H1 (cell line): ENCODE measurements around the gene ENO2. TPM values are rescaled to one million over a fixed set of nuclear protein-coding genes. Genes with fewer than 3 reads are reported as not detected.

ENCODE experiments used
- ATF2 ChIP-seq: IDR thresholded peaks from 2 replicates; pipeline ENCODE4 v1.6.1; 2012; ENCODE audit warnings: low read length, inconsistent platforms
- BACH1 ChIP-seq: IDR thresholded peaks from 2 replicates; pipeline ENCODE4 v1.6.1; 2012; ENCODE audit warnings: low read length, improper control_type of control experiment
- CBX5 ChIP-seq: fragments of 300-800, 300-1000 bp; sonication (generic); IDR thresholded peaks from 2 replicates; pipeline ENCODE4 v1.7.1; 2016; ENCODE audit warnings: antibody characterized with exemption, low read length, low read depth
- CHD2 ChIP-seq: IDR thresholded peaks from 2 replicates; pipeline ENCODE4 v1.6.1; 2012; ENCODE audit warnings: low read length, improper control_type of control experiment
- CREB1 ChIP-seq: IDR thresholded peaks from 2 replicates; pipeline ENCODE4 v1.6.1; 2012; ENCODE audit warnings: inconsistent platforms
- CTBP2 ChIP-seq: IDR thresholded peaks from 2 replicates; pipeline ENCODE4 v1.7.0; 2011; ENCODE audit warnings: borderline replicate concordance, mild to moderate bottlenecking, moderate library complexity, mixed read lengths, low read length; ENCODE audit not compliant: insufficient read depth, insufficient read length
- EP300 ChIP-seq, 2 experiments: IDR thresholded peaks; 1 replicate in 1 of 2; 2 replicates in 1 of 2; pipeline ENCODE4 v1.6.1; 2011 to 2012; ENCODE audit warnings: low read depth in 2 of 2, low read length in 2 of 2, mild to moderate bottlenecking in 2 of 2, borderline replicate concordance in 1 of 2, inconsistent platforms in 1 of 2, moderate library complexity in 1 of 2
- EZH2 ChIP-seq: fragments of 200-600 bp; sonication (generic); IDR thresholded peaks from 2 replicates; pipeline ENCODE4 v1.7.1; 2012; ENCODE audit warnings: low read depth, mild to moderate bottlenecking, moderate library complexity, low read length, inconsistent platforms; ENCODE audit not compliant: severe bottlenecking
- GTF2F1 ChIP-seq: IDR thresholded peaks from 2 replicates; pipeline ENCODE4 v1.6.1; 2012; ENCODE audit warnings: low read depth, low read length, improper control_type of control experiment, borderline replicate concordance
- KDM5A ChIP-seq: fragments of 200-600 bp; IDR thresholded peaks from 2 replicates; pipeline ENCODE4 v1.7.1; 2012; ENCODE audit warnings: mild to moderate bottlenecking, low read length, inconsistent platforms, mixed read lengths
- POLR2A ChIP-seq, 2 experiments: IDR thresholded peaks; 1 replicate in 1 of 2; 2 replicates in 1 of 2; pipeline ENCODE4 v1.6.1; 2011; ENCODE audit warnings: low read depth in 2 of 2, low read length in 2 of 2, mild to moderate bottlenecking in 2 of 2; ENCODE audit errors: control extremely low read depth in 1 of 2
- RAD21 ChIP-seq, 2 experiments: IDR thresholded peaks in 1 of 2; conservative IDR thresholded peaks in 1 of 2; 2 replicates each; pipeline ENCODE4 v1.6.1; 2011; ENCODE audit warnings: low read depth in 2 of 2, low read length in 2 of 2, improper control_type of control experiment in 1 of 2, inconsistent platforms in 1 of 2, mild to moderate bottlenecking in 1 of 2, moderate library complexity in 1 of 2
- RNF2 ChIP-seq: fragments of 200-900, 300-1000 bp; sonication (generic); IDR thresholded peaks from 2 replicates; pipeline ENCODE4 v1.7.1; 2016; ENCODE audit warnings: borderline replicate concordance, low read depth, mild to moderate bottlenecking, antibody characterized with exemption, low read length; ENCODE audit not compliant: poor library complexity, severe bottlenecking; ENCODE audit errors: missing control alignments
- SAP30 ChIP-seq: fragments of 300-600 bp; sonication (generic); IDR thresholded peaks from 2 replicates; pipeline ENCODE4 v1.7.1; 2012; ENCODE audit warnings: low read length, moderate library complexity, mild to moderate bottlenecking, inconsistent platforms; ENCODE audit not compliant: insufficient read depth, insufficient replicate concordance
- SIN3A ChIP-seq, 2 experiments: IDR thresholded peaks in 1 of 2; conservative IDR thresholded peaks in 1 of 2; 2 replicates each; pipeline ENCODE4 v1.6.1; 2011 to 2012; ENCODE audit warnings: low read length in 2 of 2, improper control_type of control experiment in 1 of 2, low read depth in 1 of 2, mild to moderate bottlenecking in 1 of 2
- SIRT6 ChIP-seq: IDR thresholded peaks from one replicate; pipeline ENCODE4 v1.7.1; 2012; ENCODE audit warnings: low read length, inconsistent platforms
- SRF ChIP-seq: IDR thresholded peaks from 2 replicates; pipeline ENCODE4 v1.6.1; 2011; ENCODE audit warnings: mild to moderate bottlenecking, low read depth, low read length, moderate library complexity
- TAF1 ChIP-seq: IDR thresholded peaks from 2 replicates; pipeline ENCODE4 v1.6.1; 2011; ENCODE audit warnings: mild to moderate bottlenecking, low read depth, low read length
- TAF7 ChIP-seq: optimal IDR thresholded peaks from 2 replicates; pipeline ENCODE3; 2011; ENCODE audit warnings: low read depth, mild to moderate bottlenecking, inconsistent platforms, low read length, moderate library complexity, borderline replicate concordance
- TBP ChIP-seq: IDR thresholded peaks from 2 replicates; pipeline ENCODE4 v1.6.1; 2011; ENCODE audit warnings: low read depth, low read length, improper control_type of control experiment
- TCF12 ChIP-seq: IDR thresholded peaks from 2 replicates; pipeline ENCODE4 v1.6.1; 2011; ENCODE audit warnings: low read depth, mild to moderate bottlenecking, low read length
- ZNF274 ChIP-seq: IDR thresholded peaks from 2 replicates; pipeline ENCODE4 v1.7.0; 2012; ENCODE audit warnings: low read length, borderline replicate concordance; ENCODE audit errors: extremely low read depth
- polyA plus RNA-seq, 7 experiments: library from polyadenylated mRNA; depleted of rRNA in 3 of 7; stranded (reverse) in 5 of 7; unstranded in 2 of 7; fragments of >200 nt in 5 of 7; fragments of 200-250 nt in 2 of 7; gene quantifications; 1 replicate in 5 of 7; 2 replicates in 1 of 7; 4 replicates in 1 of 7; pipeline versions ENCODE4 v1.2.1 to v1.2.3, GENCODE V29; 2011 to 2013; ENCODE audit warnings: missing spikeins in 2 of 7, mixed read lengths in 2 of 7
- total RNA-seq: library from RNA; stranded (reverse); fragmentation: NEBNext Ultra II Directional; extraction: Animal tissue kit (Norgen Biotek cat#: 25700); gene quantifications from 2 replicates; pipeline ENCODE4 v1.2.1, GENCODE V29; 2021

Gene ENO2
- total and polyA plus RNA-seq, 2 of the 8 experiments (the other 6 are each of a cell fraction or from before 2014, with no cell fraction given) = 92.4 to 102 TPM

- no peak for TF ChIP-seq ATF2
- no peak for TF ChIP-seq GTF2F1
- TF ChIP-seq TAF1 = 0 out of 2 replicates have a peak, but pooled peaks have one; percentile 36
- no peak for TF ChIP-seq POLR2A (IDR thresholded peaks at IDR 0.05; ENCODE audit: control extremely low read depth in 1 of 2, low read depth in 2 of 2, low read length in 2 of 2)
- no peak for TF ChIP-seq TCF12
- no peak for TF ChIP-seq TAF7
- TF ChIP-seq SRF = no peak
- no peak for TF ChIP-seq CHD2
- TF ChIP-seq CREB1 = no peak
- TF ChIP-seq SAP30 = peak; percentile 72
- TF ChIP-seq ZNF274 = no peak
- TF ChIP-seq EZH2 = no peak
- no peak; the same call in 1 of the 2 replicates for TF ChIP-seq TBP
- no peak for TF ChIP-seq SIRT6
- no peak; a peak in 1 of 3 replicates for TF ChIP-seq EP300 (IDR thresholded peaks at IDR 0.05; ENCODE audit: borderline replicate concordance in 1 of 2, low read depth in 2 of 2, low read length in 2 of 2)
- TF ChIP-seq SIN3A (conservative IDR thresholded peaks at IDR 0.05 in 1 of 2, IDR thresholded peaks at IDR 0.05 in 1 of 2; ENCODE audit: low read depth in 1 of 2, low read length in 2 of 2) = no peak
- no peak for TF ChIP-seq RNF2
- TF ChIP-seq RAD21 (IDR thresholded peaks at IDR 0.05 in 1 of 2, conservative IDR thresholded peaks at IDR 0.05 in 1 of 2; ENCODE audit: low read depth in 2 of 2, low read length in 2 of 2) = no peak
- TF ChIP-seq KDM5A = no peak
- TF ChIP-seq CTBP2 = peak; percentile 78
- no peak for TF ChIP-seq BACH1
- no peak for TF ChIP-seq CBX5
Observed at GRCh38 chr12:6914947-6915788, 788 bp downstream of the ENO2 start (continued).
